ENCODE data around the gene KEAP1. TPM values are rescaled to one million over a fixed set of nuclear protein-coding genes. Genes with fewer than 3 reads are reported as not detected.
"Not testable (repeated sequence)": the region's sequence is repeated elsewhere in the genome, so short reads cannot be mapped to it uniquely, and the experiment has no call there.

The KEAP1 gene
- total and polyA plus RNA-seq, 12 donors, result 49.1 to 84.9 (median 60.0) TPM

- intact Hi-C loops (cut with DNase I), result no loop called here
- no peaks in the 10 kb centered on the region for H3K36me3 ChIP-seq
- H3K27me3 ChIP-seq, result peaks cover 0 to under 1% (median 0%) of the 10 kb centered on the region in 7 donors
- TF ChIP-seq CTCF (IDR thresholded peaks at IDR 0.05), result no peak
- DNase-seq, result no peak
- WGBS, 2 donors, result 81 to 87% methylated on average over 1 of the region's 1 CpG
- peaks cover 0 to 10% (median 0%) of the 10 kb centered on the region in 9 donors for H3K4me1 ChIP-seq
- H3K9me3 ChIP-seq, result no peaks in the 10 kb centered on the region
- H3K27ac ChIP-seq, result no peak overlapping the region
- no peak overlapping the region for H3K4me3 ChIP-seq
- no peak for ATAC-seq
Observed at GRCh38 chr19:10532457-10532856, 29.3 kb upstream of the KEAP1 start.

GRCh38 chr19:10526887-10527286 is 23.7 kb upstream of the KEAP1 start:
- H3K4me3 ChIP-seq; H3K9me3 ChIP-seq; H3K36me3 ChIP-seq; intact Hi-C loops (cut with DNase I); DNase-seq; H3K27me3 ChIP-seq; ATAC-seq; H3K4me1 ChIP-seq; H3K27ac ChIP-seq: not testable (repeated sequence)
- WGBS, 2 donors, result 86 to 88% methylated on average over 8 of the region's 8 CpGs

- Histone ChIP-seq H3K4me1 (no peaks in the 10 kb centered on the region), H3K27me3 (peaks cover 0 to 6% (median 0%) of the 10 kb centered on the region in 7 donors), H3K27ac (no peak overlapping the region), H3K9me3 (no peaks in the 10 kb centered on the region), H3K36me3 (no peaks in the 10 kb centered on the region), H3K4me3 (no peak overlapping the region)
- intact Hi-C loops (cut with DNase I), result loop anchor here in 1 of 10 donors (1.0 kb wide), 1 partner anchor 31 kb away; no protein-coding TSS in a partner anchor
- DNase-seq (no peak), ATAC-seq (no peak)
- WGBS, 2 donors, result 92 to 97% methylated on average over 7 of the region's 7 CpGs
- TF ChIP-seq CTCF (IDR thresholded peaks at IDR 0.05), result no peak
Observed at GRCh38 chr19:10525636-10526035, 22.5 kb upstream of the KEAP1 start.

GRCh38 chr19:10523135-10523636 is 20.0 kb upstream of the KEAP1 start:
- Histone ChIP-seq H3K4me3 (no peak overlapping the region), H3K9me3 (no peaks in the 10 kb centered on the region), H3K27me3 (peaks cover 0 to 30% (median 21%) of the 10 kb centered on the region in 7 donors), H3K27ac (no peak overlapping the region), H3K36me3 (no peaks in the 10 kb centered on the region), H3K4me1 (peaks cover 0 to 11% (median 8%) of the 10 kb centered on the region in 9 donors)
- no peak for TF ChIP-seq CTCF (IDR thresholded peaks at IDR 0.05)
- 81 to 83% methylated on average over 3 of the region's 3 CpGs for whole genome bisulfite sequencing, 2 donors
- ATAC-seq, result no peak
- no peak for DNase-seq
- intact Hi-C loops (cut with DNase I), result no loop called here

GRCh38 chr19:10521461-10522171 is 18.5 kb upstream of the KEAP1 start:
- DNase-seq, result no peak
- Histone ChIP-seq H3K4me1 (peaks cover 7 to 27% (median 23%) of the 10 kb centered on the region in 9 donors), H3K27me3 (peaks cover 0 to 46% (median 37%) of the 10 kb centered on the region in 7 donors), H3K27ac (no peak overlapping the region), H3K9me3 (no peaks in the 10 kb centered on the region), H3K36me3 (no peaks in the 10 kb centered on the region), H3K4me3 (no peak overlapping the region)
- no peak for TF ChIP-seq CTCF (IDR thresholded peaks at IDR 0.05)
- intact Hi-C loops (cut with DNase I), result no loop called here
- ATAC-seq, result no peak
- WGBS, 2 donors, result 78 to 84% methylated on average over 13 of the region's 13 CpGs
